Measurements from ENCODE around the gene MAGIX. TPM values are rescaled to one million over a fixed set of nuclear protein-coding genes. Genes with fewer than 3 reads are reported as not detected.

Gene MAGIX
- total and polyA plus RNA-seq, 2 experiments from 2014 or later = 6.5 to 7.1 TPM

GRCh38 chrX:49214416-49214815 lies 51.9 kb downstream of the MAGIX start:
- H3K27ac ChIP-seq = no peak overlapping the region
- DNase-seq (ENCODE audit: low spot score) = no peak
- no peaks in the 10 kb centered on the region for H3K9me3 ChIP-seq (ENCODE audit: low read depth)
- H3K79me2 ChIP-seq = no peaks in the 10 kb centered on the region
- H3K9me2 ChIP-seq (replicated peaks; ENCODE audit: insufficient read depth) = no peaks in the 10 kb centered on the region
- no peak for TF ChIP-seq EZH2 (IDR thresholded peaks at IDR 0.05; ENCODE audit: borderline replicate concordance)
- TF ChIP-seq, protein P1, sequence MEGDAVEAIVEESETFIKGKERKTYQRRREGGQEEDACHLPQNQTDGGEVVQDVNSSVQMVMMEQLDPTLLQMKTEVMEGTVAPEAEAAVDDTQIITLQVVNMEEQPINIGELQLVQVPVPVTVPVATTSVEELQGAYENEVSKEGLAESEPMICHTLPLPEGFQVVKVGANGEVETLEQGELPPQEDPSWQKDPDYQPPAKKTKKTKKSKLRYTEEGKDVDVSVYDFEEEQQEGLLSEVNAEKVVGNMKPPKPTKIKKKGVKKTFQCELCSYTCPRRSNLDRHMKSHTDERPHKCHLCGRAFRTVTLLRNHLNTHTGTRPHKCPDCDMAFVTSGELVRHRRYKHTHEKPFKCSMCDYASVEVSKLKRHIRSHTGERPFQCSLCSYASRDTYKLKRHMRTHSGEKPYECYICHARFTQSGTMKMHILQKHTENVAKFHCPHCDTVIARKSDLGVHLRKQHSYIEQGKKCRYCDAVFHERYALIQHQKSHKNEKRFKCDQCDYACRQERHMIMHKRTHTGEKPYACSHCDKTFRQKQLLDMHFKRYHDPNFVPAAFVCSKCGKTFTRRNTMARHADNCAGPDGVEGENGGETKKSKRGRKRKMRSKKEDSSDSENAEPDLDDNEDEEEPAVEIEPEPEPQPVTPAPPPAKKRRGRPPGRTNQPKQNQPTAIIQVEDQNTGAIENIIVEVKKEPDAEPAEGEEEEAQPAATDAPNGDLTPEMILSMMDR (IDR thresholded peaks at IDR 0.05; ENCODE audit: poor library complexity) = no peak
- no peak for TF ChIP-seq EZH2phosphoT487 (IDR thresholded peaks at IDR 0.05; ENCODE audit: low read depth, severe bottlenecking, unreplicated experiment)
- no peaks in the 10 kb centered on the region for H3K27me3 ChIP-seq
- no peaks in the 10 kb centered on the region for H4K20me1 ChIP-seq (ENCODE audit: insufficient read depth, poor library complexity, severe bottlenecking)
- WGBS (ENCODE audit: low lambda C conversion rate, missing lambda C conversion rate) = 93% methylated on average over 2 of the region's 2 CpGs
- no peaks in the 10 kb centered on the region for H3K36me3 ChIP-seq (replicated peaks; ENCODE audit: insufficient read depth, low read depth)
- no peak overlapping the region for H3K4me3 ChIP-seq
- H3K4me1 ChIP-seq (ENCODE audit: insufficient read depth) = no peaks in the 10 kb centered on the region
- no peak overlapping the region for H3K4me2 ChIP-seq
- H2AFZ ChIP-seq = no peak overlapping the region

GRCh38 chrX:49214996-49215526 lies 52.5 kb downstream of the MAGIX start:
- Histone ChIP-seq H4K20me1 (ENCODE audit: insufficient read depth, poor library complexity, severe bottlenecking) (no peaks in the 10 kb centered on the region), H3K27me3 (no peaks in the 10 kb centered on the region), H3K27ac (no peak overlapping the region), H2AFZ (no peak overlapping the region), H3K4me2 (no peak overlapping the region), H3K4me1 (ENCODE audit: insufficient read depth) (no peaks in the 10 kb centered on the region), H3K9me2 (replicated peaks; ENCODE audit: insufficient read depth) (no peaks in the 10 kb centered on the region), H3K36me3 (replicated peaks; ENCODE audit: insufficient read depth, low read depth) (no peaks in the 10 kb centered on the region), H3K79me2 (no peaks in the 10 kb centered on the region), H3K4me3 (no peak overlapping the region), H3K9me3 (ENCODE audit: low read depth) (no peaks in the 10 kb centered on the region)
- no peak for DNase-seq (ENCODE audit: low spot score)
- TF ChIP-seq EZH2 (IDR thresholded peaks at IDR 0.05; ENCODE audit: borderline replicate concordance) = no peak
- TF ChIP-seq, protein P1 (IDR thresholded peaks at IDR 0.05; ENCODE audit: poor library complexity) = no peak
- TF ChIP-seq EZH2phosphoT487 (IDR thresholded peaks at IDR 0.05; ENCODE audit: low read depth, severe bottlenecking, unreplicated experiment) = no peak
- 85% methylated on average over 14 of the region's 14 CpGs for WGBS (ENCODE audit: low lambda C conversion rate, missing lambda C conversion rate)

Small RNA genes within 50 kb of the gene (small RNA-seq; reads per million reads assigned to genes)
- not detected for gene RN7SL262P

Other genes with a start within 250 kb of the MAGIX start
- gene PIM2, start 243.7 kb upstream of the MAGIX start, total RNA-seq = 7.0 and 11.5 TPM in 2 replicates
- gene PIM2, start 243.7 kb upstream of the MAGIX start, polyA plus RNA-seq = 16.8 and 17.2 TPM in 2 replicates
- gene OTUD5, start 205.2 kb upstream of the MAGIX start, total RNA-seq = 27.7 and 32.5 TPM in 2 replicates
- gene OTUD5, start 205.2 kb upstream of the MAGIX start, polyA plus RNA-seq = 49.9 and 51.2 TPM in 2 replicates
- gene KCND1, start 190.9 kb upstream of the MAGIX start, total RNA-seq = 0.64 and 0.87 TPM in 2 replicates
- 2.0 and 3.2 TPM in 2 replicates for gene KCND1, start 190.9 kb upstream of the MAGIX start, polyA plus RNA-seq
- gene GRIPAP1, start 160.5 kb upstream of the MAGIX start, total RNA-seq = 17.8 and 20.2 TPM in 2 replicates
- 30.6 and 31.4 TPM in 2 replicates for gene GRIPAP1, start 160.5 kb upstream of the MAGIX start, polyA plus RNA-seq
- gene TFE3, start 119.4 kb upstream of the MAGIX start, total RNA-seq = 37.0 and 38.3 TPM in 2 replicates
- gene TFE3, start 119.4 kb upstream of the MAGIX start, polyA plus RNA-seq = 59.8 and 80.0 TPM in 2 replicates
- gene CCDC120, start 103.8 kb upstream of the MAGIX start, total RNA-seq = 5.1 and 7.0 TPM in 2 replicates
- gene CCDC120, start 103.8 kb upstream of the MAGIX start, polyA plus RNA-seq = 19.1 and 19.3 TPM in 2 replicates
- gene PRAF2, start 88.8 kb upstream of the MAGIX start, total RNA-seq = 4.1 and 6.7 TPM in 2 replicates
- gene PRAF2, start 88.8 kb upstream of the MAGIX start, polyA plus RNA-seq = 59.7 and 76.9 TPM in 2 replicates
- 59.6 and 69.5 TPM in 2 replicates for gene WDR45, start 82.9 kb upstream of the MAGIX start, total RNA-seq
- gene WDR45, start 82.9 kb upstream of the MAGIX start, polyA plus RNA-seq = 67.7 and 74.7 TPM in 2 replicates
- 23.1 and 26.4 TPM in 2 replicates for gene GPKOW, start 39.0 kb upstream of the MAGIX start, total RNA-seq
- gene GPKOW, start 39.0 kb upstream of the MAGIX start, polyA plus RNA-seq = 22.5 and 22.7 TPM in 2 replicates
- gene PLP2, start 9.1 kb downstream of the MAGIX start, total RNA-seq = 27.5 and 34.9 TPM in 2 replicates
- 110 and 118 TPM in 2 replicates for gene PLP2, start 9.1 kb downstream of the MAGIX start, polyA plus RNA-seq
- 2.8 and 6.1 TPM in 2 replicates for gene PRICKLE3, start 23.6 kb downstream of the MAGIX start, total RNA-seq
- 9.3 and 15.7 TPM in 2 replicates for gene PRICKLE3, start 23.6 kb downstream of the MAGIX start, polyA plus RNA-seq
- 1.4 and 2.5 TPM in 2 replicates for gene SYP, start 37.4 kb downstream of the MAGIX start, total RNA-seq
- gene SYP, start 37.4 kb downstream of the MAGIX start, polyA plus RNA-seq = 2.1 and 2.9 TPM in 2 replicates
- 0.04 and 1.6 TPM in 2 replicates for gene CACNA1F, start 70.6 kb downstream of the MAGIX start, total RNA-seq
- gene CACNA1F, start 70.6 kb downstream of the MAGIX start, polyA plus RNA-seq = 0.27 and 0.44 TPM in 2 replicates
- gene CCDC22, start 72.7 kb downstream of the MAGIX start, total RNA-seq = 12.7 and 21.5 TPM in 2 replicates
- 12.3 and 14.8 TPM in 2 replicates for gene CCDC22, start 72.7 kb downstream of the MAGIX start, polyA plus RNA-seq
- gene FOXP3, start 102.0 kb downstream of the MAGIX start, total RNA-seq = 0.03 TPM in 1 of 2 replicates, not detected in the other
- not detected in 2 replicates for gene FOXP3, start 102.0 kb downstream of the MAGIX start, polyA plus RNA-seq
- gene PPP1R3F, start 107.0 kb downstream of the MAGIX start, total RNA-seq = 6.4 and 6.8 TPM in 2 replicates
- gene PPP1R3F, start 107.0 kb downstream of the MAGIX start, polyA plus RNA-seq = 7.3 and 10.2 TPM in 2 replicates
- gene GAGE10, start 140.9 kb downstream of the MAGIX start, total RNA-seq = not detected in 2 replicates
- gene GAGE10, start 140.9 kb downstream of the MAGIX start, polyA plus RNA-seq = not detected in 2 replicates
- not detected in 2 replicates for gene GAGE12J, start 159.3 kb downstream of the MAGIX start, total RNA-seq
- not detected in 2 replicates for gene GAGE12J, start 159.3 kb downstream of the MAGIX start, polyA plus RNA-seq
- not detected in 2 replicates for gene GAGE13, start 168.8 kb downstream of the MAGIX start, total RNA-seq
- not detected in 2 replicates for gene GAGE13, start 168.8 kb downstream of the MAGIX start, polyA plus RNA-seq

Data from hepatocyte (in vitro differentiated cells).